Activated T-helper 17 cell treated with anti-CD3 and anti-CD28 coated beads, Interleukin-2, amount 50 U/mL, for 72 hours (primary cell): ENCODE measurements around the gene PANX2. TPM values are rescaled to one million over a fixed set of nuclear protein-coding genes. Genes with fewer than 3 reads are reported as not detected.

Experiments used
- ATAC-seq: fragments of 150-1000 bp; cut with Tn5 transposase; replicated peaks from 2 replicates; pipeline ENCODE4 v1.10.0; 2021; ENCODE audit warnings: mild to moderate bottlenecking, moderate library complexity
- H3K27ac Mint-ChIP-seq: one replicate; pipeline ENCODE4 v1.8.0; 2022; ENCODE audit warnings: mixed read lengths
- H3K27me3 Mint-ChIP-seq: one replicate; pipeline ENCODE4 v1.8.0; 2022; ENCODE audit warnings: mixed read lengths
- H3K36me3 Mint-ChIP-seq: one replicate; pipeline ENCODE4 v1.8.0; 2022; ENCODE audit warnings: low read depth, mild to moderate bottlenecking, mixed read lengths
- H3K4me1 Mint-ChIP-seq: one replicate; pipeline ENCODE4 v1.8.0; 2022; ENCODE audit warnings: mixed read lengths
- H3K4me3 Mint-ChIP-seq: one replicate; pipeline ENCODE4 v1.8.0; 2022; ENCODE audit warnings: mild to moderate bottlenecking, mixed read lengths
- H3K9me3 Mint-ChIP-seq: one replicate; pipeline ENCODE4 v1.8.0; 2022; ENCODE audit warnings: mixed read lengths
- total RNA-seq, 2 donors: library from RNA; stranded (reverse); gene quantifications; one replicate each; pipeline ENCODE4 v1.2.3, GENCODE V29; 2022

Gene PANX2
- total RNA-seq, 2 donors from 2014 or later = 2.5 to 16.6 TPM

- Mint-ChIP-seq H3K4me3 (no peak overlapping the region), H3K27me3 (peaks cover 5% of the 10 kb centered on the region), H3K27ac (no peak overlapping the region), H3K9me3 (no peaks in the 10 kb centered on the region), H3K36me3 (no peaks in the 10 kb centered on the region), H3K4me1 (no peaks in the 10 kb centered on the region)
- no peak for ATAC-seq
Observed at GRCh38 chr22:50180727-50181521, 10.4 kb downstream of the PANX2 start.

GRCh38 chr22:50182176-50183081 lies 11.9 kb downstream of the PANX2 start:
- Mint-ChIP-seq H3K9me3 (no peaks in the 10 kb centered on the region), H3K27ac (no peak overlapping the region), H3K4me3 (no peak overlapping the region), H3K27me3 (peaks cover 5% of the 10 kb centered on the region), H3K36me3 (peaks cover 5% of the 10 kb centered on the region), H3K4me1 (no peaks in the 10 kb centered on the region)
- no peak for ATAC-seq

- Mint-ChIP-seq H3K9me3 (no peaks in the 10 kb centered on the region), H3K27ac (no peak overlapping the region), H3K4me1 (no peaks in the 10 kb centered on the region), H3K27me3 (peaks cover 5% of the 10 kb centered on the region), H3K36me3 (peaks cover 5% of the 10 kb centered on the region), H3K4me3 (no peak overlapping the region)
- no peak for ATAC-seq
Observed at GRCh38 chr22:50183141-50183971, 12.8 kb downstream of the PANX2 start.

- peak overlapping the region; percentile 66 for H3K4me3 Mint-ChIP-seq
- ATAC-seq = no peak
- peaks cover 5% of the 10 kb centered on the region for H3K36me3 Mint-ChIP-seq
Observed at GRCh38 chr22:50184004-50184901, 13.7 kb downstream of the PANX2 start.

GRCh38 chr22:50184902-50185374 lies 14.4 kb downstream of the PANX2 start:
- peak overlapping the region; percentile 54 for H3K27ac Mint-ChIP-seq

More at GRCh38 chr22:50184004-50184901, 13.7 kb downstream of the PANX2 start:
- no peak overlapping the region for H3K27ac Mint-ChIP-seq
- no peaks in the 10 kb centered on the region for H3K4me1 Mint-ChIP-seq
- H3K27me3 Mint-ChIP-seq = peaks cover 5% of the 10 kb centered on the region
- H3K9me3 Mint-ChIP-seq = no peaks in the 10 kb centered on the region

GRCh38 chr22:50185375-50186087 lies 15.0 kb downstream of the PANX2 start, which contains the start of gene TRABD:
TSS of gene TRABD (plus strand) at chr22:50185913. CDS start at chr22:50193061, 7,148 bp downstream.
- Mint-ChIP-seq H3K4me1 (no peaks in the 10 kb centered on the region), H3K27me3 (no peaks in the 10 kb centered on the region), H3K27ac (peak within 1 kb of the TSS; percentile 95), H3K9me3 (no peaks in the 10 kb centered on the region), H3K36me3 (peaks cover 5% of the 10 kb centered on the region), H3K4me3 (peak within 1 kb of the TSS; percentile 90)
- peak; percentile 86 for ATAC-seq

More at GRCh38 chr22:50184902-50185374, 14.4 kb downstream of the PANX2 start:
- H3K9me3 Mint-ChIP-seq = no peaks in the 10 kb centered on the region
- peaks cover 5% of the 10 kb centered on the region for H3K36me3 Mint-ChIP-seq
- H3K4me3 Mint-ChIP-seq = peak overlapping the region; percentile 67
- H3K4me1 Mint-ChIP-seq = no peaks in the 10 kb centered on the region
- ATAC-seq = no peak
- H3K27me3 Mint-ChIP-seq = no peaks in the 10 kb centered on the region

- Mint-ChIP-seq H3K4me1 (peaks cover 2% of the 10 kb centered on the region), H3K4me3 (peak overlapping the region; percentile 90), H3K9me3 (no peaks in the 10 kb centered on the region), H3K27ac (peak overlapping the region; percentile 95), H3K36me3 (peaks cover 8% of the 10 kb centered on the region), H3K27me3 (no peaks in the 10 kb centered on the region)
- ATAC-seq = no peak
Observed at GRCh38 chr22:50186181-50186714, 15.7 kb downstream of the PANX2 start.

GRCh38 chr22:50186761-50187523 lies 16.4 kb downstream of the PANX2 start:
- H3K4me3 Mint-ChIP-seq = peak overlapping the region; percentile 90
- H3K36me3 Mint-ChIP-seq = peaks cover 15% of the 10 kb centered on the region
- H3K27me3 Mint-ChIP-seq = no peaks in the 10 kb centered on the region
- H3K9me3 Mint-ChIP-seq = no peaks in the 10 kb centered on the region
- H3K4me1 Mint-ChIP-seq = peaks cover 6% of the 10 kb centered on the region
- ATAC-seq = no peak
- H3K27ac Mint-ChIP-seq = peak overlapping the region; percentile 95

- no peak overlapping the region for H3K27ac Mint-ChIP-seq
- H3K4me1 Mint-ChIP-seq = peaks cover 6% of the 10 kb centered on the region
- no peaks in the 10 kb centered on the region for H3K27me3 Mint-ChIP-seq
- H3K9me3 Mint-ChIP-seq = no peaks in the 10 kb centered on the region
- peak overlapping the region; percentile 90 for H3K4me3 Mint-ChIP-seq
- peaks cover 21% of the 10 kb centered on the region for H3K36me3 Mint-ChIP-seq
- no peak for ATAC-seq
Observed at GRCh38 chr22:50188356-50188755, 17.8 kb downstream of the PANX2 start.

- ATAC-seq = no peak
- Mint-ChIP-seq H3K36me3 (peaks cover 21% of the 10 kb centered on the region), H3K27me3 (no peaks in the 10 kb centered on the region), H3K4me3 (peak overlapping the region; percentile 88), H3K27ac (peak overlapping the region; percentile 89), H3K4me1 (peaks cover 6% of the 10 kb centered on the region), H3K9me3 (no peaks in the 10 kb centered on the region)
Observed at GRCh38 chr22:50189184-50189848, 18.8 kb downstream of the PANX2 start.

- Mint-ChIP-seq H3K4me1 (peaks cover 6% of the 10 kb centered on the region), H3K27me3 (no peaks in the 10 kb centered on the region), H3K36me3 (peaks cover 24% of the 10 kb centered on the region), H3K27ac (peak overlapping the region; percentile 89), H3K9me3 (no peaks in the 10 kb centered on the region), H3K4me3 (peak overlapping the region; percentile 88)
- ATAC-seq = peak; percentile 0
Observed at GRCh38 chr22:50189849-50190181, 19.3 kb downstream of the PANX2 start.
